GM12878 (cell line): Measurements from ENCODE around the gene CCL14. TPM values are rescaled to one million over a fixed set of nuclear protein-coding genes. Genes with fewer than 3 reads are reported as not detected.
A peak's percentile ranks its signal among the peaks of the same experiment; 100 is the strongest.

ENCODE experiments used
- ATAC-seq: fragments of 200-7000 bp; cut with Tn5 transposase; 3 replicates; pipeline ENCODE4 v1.9.1; 2020; ENCODE audit warnings: mild to moderate bottlenecking, moderate library complexity
- BruUV-seq: library from RNA; stranded (reverse); fragments of 400-500 nt; replicated peaks from 2 replicates; lab custom pipeline; 2021; lab: Mats Ljungman, UMichigan
- CTCF ChIA-PET: fragments of 300-600 bp; sonication (Branson Sonifier 250); formaldehyde crosslinking; extraction: SDS; loops from one replicate; lab custom pipeline; 2021; ENCODE audit warnings: inconsistent platforms; lab: Yijun Ruan, JAX
- POLR2A ChIA-PET: fragments of 350-600 bp; formaldehyde crosslinking; extraction: SDS; loops from one replicate; lab custom pipeline; 2021; ENCODE audit warnings: inconsistent platforms; lab: Charles Lee
- RAD21 ChIA-PET: fragments of 300-600 bp; sonication (Branson Sonifier 250); formaldehyde crosslinking; loops from one replicate; lab custom pipeline; 2023; ENCODE audit warnings: antibody characterized with exemption; ENCODE audit not compliant: unreplicated experiment; lab: Charles Lee
- SMC1A ChIA-PET: fragments of 300-600 bp; sonication (Branson Sonifier 250); formaldehyde crosslinking; loops from one replicate; lab custom pipeline; 2023; ENCODE audit not compliant: unreplicated experiment, uncharacterized antibody; lab: Charles Lee
- DNase-seq: peaks from one replicate; pipeline ENCODE4 v3.0.0-alpha.2; 2011; ENCODE audit warnings: low read depth, low spot score
- FAIRE-seq: peaks from 3 replicates; lab custom pipeline; 2011; peaks lifted over from hg19 to GRCh38; lab: Jason Lieb, UNC
- H2AFZ ChIP-seq: 2 replicates; pipeline ENCODE4 v1.6.0; 2011; ENCODE audit warnings: low read depth, low read length, control low read depth; ENCODE audit not compliant: control insufficient read depth
- H3K27ac ChIP-seq: 2 replicates; pipeline ENCODE4 v1.5.1; 2011; ENCODE audit warnings: control low read depth; ENCODE audit not compliant: control insufficient read depth, insufficient read depth
- H3K27me3 ChIP-seq, 2 experiments: replicated peaks in 1 of 2; 2 replicates each; pipeline versions ENCODE4 v1.6.0 to v1.6.1; 2011; ENCODE audit warnings: low read length in 1 of 2; ENCODE audit not compliant: control insufficient read depth in 2 of 2, insufficient read depth in 2 of 2
- H3K36me3 ChIP-seq, 2 experiments: 2 replicates each; pipeline ENCODE4 v1.5.1; 2011; ENCODE audit warnings: low read length in 1 of 2; ENCODE audit not compliant: control insufficient read depth in 2 of 2, insufficient read depth in 2 of 2
- H3K4me1 ChIP-seq: 2 replicates; pipeline ENCODE4 v1.6.1; 2011; ENCODE audit warnings: mild to moderate bottlenecking, low read length, moderate library complexity, mixed read lengths; ENCODE audit not compliant: control insufficient read depth, insufficient read depth
- H3K4me2 ChIP-seq: 2 replicates; pipeline ENCODE4 v1.6.0; 2011; ENCODE audit warnings: control low read depth; ENCODE audit not compliant: control insufficient read depth, insufficient read depth
- H3K4me3 ChIP-seq: fragments of 200-600 bp; sonication (generic); 2 replicates; pipeline ENCODE4 v1.5.1; 2016
- H3K79me2 ChIP-seq: 2 replicates; pipeline ENCODE4 v1.6.0; 2011; ENCODE audit warnings: low read length; ENCODE audit not compliant: control insufficient read depth, insufficient read depth
- H3K9ac ChIP-seq: 2 replicates; pipeline ENCODE4 v1.8.0; 2011; ENCODE audit warnings: low read length, control low read depth, mixed read lengths; ENCODE audit not compliant: control insufficient read depth, insufficient read depth
- H3K9me3 ChIP-seq: replicated peaks from 3 replicates; pipeline ENCODE4 v1.5.1; 2011; ENCODE audit warnings: mild to moderate bottlenecking, low read length; ENCODE audit not compliant: control insufficient read depth, insufficient read depth
- H4K20me1 ChIP-seq: 2 replicates; pipeline ENCODE4 v1.6.0; 2011; ENCODE audit not compliant: control insufficient read depth, insufficient read depth
- BMI1 ChIP-seq: fragments of 450-650 bp; IDR thresholded peaks from 2 replicates; pipeline ENCODE4 v1.6.1; 2016; ENCODE audit warnings: mild to moderate bottlenecking, moderate library complexity, borderline replicate concordance
- EGR1 ChIP-seq, 2 experiments: IDR thresholded peaks; 1 replicate in 1 of 2; 2 replicates in 1 of 2; pipeline ENCODE4 v1.6.1; 2011 to 2012; ENCODE audit warnings: low read depth in 2 of 2, low read length in 2 of 2, borderline replicate concordance in 1 of 2, mild to moderate bottlenecking in 1 of 2, moderate library complexity in 1 of 2
- FOXM1 ChIP-seq: IDR thresholded peaks from 2 replicates; pipeline ENCODE4 v1.6.1; 2012; ENCODE audit warnings: low read depth, mild to moderate bottlenecking, inconsistent platforms, low read length, moderate library complexity
- GABPA ChIP-seq: IDR thresholded peaks from 2 replicates; pipeline ENCODE4 v1.6.1; 2014; ENCODE audit warnings: antibody characterized with exemption, low read depth, mild to moderate bottlenecking, inconsistent platforms
- IRF4 ChIP-seq: IDR thresholded peaks from 2 replicates; pipeline ENCODE4 v1.6.1; 2011; ENCODE audit warnings: low read depth, low read length
- JUND ChIP-seq: IDR thresholded peaks from 2 replicates; pipeline ENCODE4 v1.6.1; 2012; ENCODE audit warnings: low read depth, mild to moderate bottlenecking, low read length, improper control_type of control experiment, moderate library complexity
- MYC ChIP-seq: IDR thresholded peaks from 2 replicates; pipeline ENCODE4 v1.6.1; 2011; ENCODE audit warnings: mild to moderate bottlenecking, low read length, moderate library complexity, inconsistent platforms; ENCODE audit not compliant: insufficient read depth, insufficient replicate concordance, insufficient read length, severe bottlenecking
- NR2F1 ChIP-seq: fragments of 450-650 bp; conservative IDR thresholded peaks from 2 replicates; pipeline ENCODE4 v1.6.1; 2017; ENCODE audit warnings: mild to moderate bottlenecking
- PAX5 ChIP-seq: IDR thresholded peaks from 2 replicates; pipeline ENCODE4 v1.6.1; 2011; ENCODE audit warnings: low read depth, low read length, borderline replicate concordance
- RAD51 ChIP-seq: fragments of 450-650 bp; IDR thresholded peaks from 2 replicates; pipeline ENCODE4 v1.6.1; 2016; ENCODE audit warnings: moderate library complexity, mild to moderate bottlenecking, inconsistent platforms
- RELB ChIP-seq: fragments of 450-650 bp; IDR thresholded peaks from 2 replicates; pipeline ENCODE4 v1.6.1; 2017; ENCODE audit warnings: low read depth, mild to moderate bottlenecking, moderate library complexity
- SKIL ChIP-seq: fragments of 450-650 bp; IDR thresholded peaks from 2 replicates; pipeline ENCODE4 v1.6.1; 2017; ENCODE audit warnings: mild to moderate bottlenecking, low read depth, inconsistent platforms; ENCODE audit not compliant: poor library complexity, severe bottlenecking
- WRNIP1 ChIP-seq: IDR thresholded peaks from 2 replicates; pipeline ENCODE4 v1.6.1; 2011; ENCODE audit warnings: low read depth, low read length, improper control_type of control experiment, borderline replicate concordance
- ZNF687 ChIP-seq: fragments of 450-650 bp; IDR thresholded peaks from 2 replicates; pipeline ENCODE4 v1.6.1; 2017; ENCODE audit warnings: mild to moderate bottlenecking, moderate library complexity
- WGBS: methylation state at CpG from one replicate; pipeline ENCODE4 v1.1.6; 2016; ENCODE audit warnings: low lambda C conversion rate; ENCODE audit not compliant: insufficient replicate concordance, insufficient coverage; ENCODE audit errors: missing lambda C conversion rate; 5-methylcytosine and 5-hydroxymethylcytosine counted together
- in situ Hi-C: fragments of 300-500 bp; cut with MboI; formaldehyde crosslinking; loops from 9 replicates; pipeline ENCODE4 v1.14.3; 2018; ENCODE audit warnings: mixed read lengths
- intact Hi-C: fragments of 100-400 bp; cut with micrococcal nuclease; formaldehyde crosslinking; loops from one replicate; pipeline ENCODE4 v1.14.2; 2022; ENCODE audit not compliant: unreplicated experiment
- polyA plus RNA-seq, 11 experiments: library from polyadenylated mRNA; depleted of rRNA in 4 of 11; unstranded in 6 of 11; stranded (reverse) in 5 of 11; fragments of >200 nt; fragmentation: Nextera tagmentation in 4 of 11; fragmentation: Illumina TruSeq in 1 of 11; extraction: Ambion mirVana in 4 of 11; extraction: Trizol in 1 of 11; gene quantifications; 1 replicate in 1 of 11; 2 replicates in 10 of 11; pipeline versions ENCODE4 v1.2.1 to v1.2.3, GENCODE V29; 2011 to 2016; ENCODE audit warnings: inconsistent platforms in 2 of 11, missing spikeins in 2 of 11, low read depth in 1 of 11
- total RNA-seq, 4 experiments: library from RNA; depleted of rRNA in 3 of 4; stranded (reverse); fragments of >200 nt in 3 of 4; fragmentation: Illumina TruSeq in 1 of 4; extraction: Trizol in 1 of 4; gene quantifications; 2 replicates each; pipeline versions ENCODE4 v1.2.1 to v1.2.3, GENCODE V29; 2013 to 2021

CCL14 gene
- total and polyA plus RNA-seq, 10 of the 15 experiments (the other 5 are each of a cell fraction or from before 2014, with no cell fraction given) = not detected

GRCh38 chr17:35977509-35977908 lies 9.0 kb downstream of the CCL14 start:
- POLR2A ChIA-PET = interaction anchor here (1.2 to 1.3 kb wide), 2 partner anchors 95 to 173 kb away, joined by 3 to 5 read pairs; no protein-coding TSS in a partner anchor
- FAIRE-seq = no peak
- no peak for TF ChIP-seq WRNIP1
- TF ChIP-seq EGR1 (IDR thresholded peaks at IDR 0.05; ENCODE audit: borderline replicate concordance in 1 of 2, low read depth in 2 of 2, low read length in 2 of 2) = no peak
- TF ChIP-seq PAX5 = peak; percentile 66
- peak; percentile 18; the same call in 1 of the 2 replicates for TF ChIP-seq ZNF687
- peak; percentile 27 for TF ChIP-seq SKIL
- no peak for TF ChIP-seq RAD51
- TF ChIP-seq FOXM1 = no peak
- TF ChIP-seq MYC = no peak
- peak; percentile 58; the same call in 1 of the 2 replicates for TF ChIP-seq IRF4
- TF ChIP-seq RELB = peak; percentile 47; the same call in 1 of the 2 replicates
- TF ChIP-seq GABPA = no peak
- no peak for TF ChIP-seq JUND
- TF ChIP-seq NR2F1 = no peak
- TF ChIP-seq BMI1 = no peak

More at GRCh38 chr17:35977509-35977908, 9.0 kb downstream of the CCL14 start:
- Histone ChIP-seq H3K9me3 (no peaks in the 10 kb centered on the region; the same call in 1 of the 3 replicates), H3K27ac (no peak overlapping the region), H3K4me2 (no peak overlapping the region; the same call in 1 of the 2 replicates), H4K20me1 (no peaks in the 10 kb centered on the region), H3K4me3 (no peak overlapping the region), H3K9ac (no peak overlapping the region), H3K27me3 (no peaks in the 10 kb centered on the region), H2AFZ (0 out of 2 replicates have a peak overlapping the region, but pooled peaks have one; percentile 15), H3K79me2 (no peaks in the 10 kb centered on the region), H3K4me1 (peaks cover 6% of the 10 kb centered on the region; the same call in 1 of the 2 replicates), H3K36me3 (no peaks in the 10 kb centered on the region)
- RAD21 ChIA-PET = interaction anchor here (1.1 to 17.2 kb wide), 8 partner anchors 8 to 171 kb away, joined by 4 to 342 read pairs (median 10); partner anchors contain the start of gene CCL3
- peak; percentile 87 for ATAC-seq
- no peak for DNase-seq
- in situ Hi-C loops (no loop called here), intact Hi-C loops (loop anchor here (2.0 kb wide), 1 partner anchor 95 kb away; no protein-coding TSS in a partner anchor)
- SMC1A ChIA-PET = interaction anchor here (0.7 to 17.2 kb wide), 23 partner anchors 8 to 172 kb away, joined by 3 to 485 read pairs (median 4); partner anchors contain the start of genes CCL14, CCL3 and CCL4
- BruUV-seq = no TSS peak
- CTCF ChIA-PET = interaction anchor here (0.9 to 19.0 kb wide), 11 partner anchors 8 to 170 kb away, joined by 3 to 622 read pairs (median 5); partner anchors contain the start of gene CCL3
- WGBS = 14% methylated on average over 7 of the region's 7 CpGs
